ENCODE measurements around the gene TBX18. TPM values are rescaled to one million over a fixed set of nuclear protein-coding genes. Genes with fewer than 3 reads are reported as not detected.

The TBX18 gene
- total RNA-seq, 2 experiments from 2014 or later = not detected

DNA sequence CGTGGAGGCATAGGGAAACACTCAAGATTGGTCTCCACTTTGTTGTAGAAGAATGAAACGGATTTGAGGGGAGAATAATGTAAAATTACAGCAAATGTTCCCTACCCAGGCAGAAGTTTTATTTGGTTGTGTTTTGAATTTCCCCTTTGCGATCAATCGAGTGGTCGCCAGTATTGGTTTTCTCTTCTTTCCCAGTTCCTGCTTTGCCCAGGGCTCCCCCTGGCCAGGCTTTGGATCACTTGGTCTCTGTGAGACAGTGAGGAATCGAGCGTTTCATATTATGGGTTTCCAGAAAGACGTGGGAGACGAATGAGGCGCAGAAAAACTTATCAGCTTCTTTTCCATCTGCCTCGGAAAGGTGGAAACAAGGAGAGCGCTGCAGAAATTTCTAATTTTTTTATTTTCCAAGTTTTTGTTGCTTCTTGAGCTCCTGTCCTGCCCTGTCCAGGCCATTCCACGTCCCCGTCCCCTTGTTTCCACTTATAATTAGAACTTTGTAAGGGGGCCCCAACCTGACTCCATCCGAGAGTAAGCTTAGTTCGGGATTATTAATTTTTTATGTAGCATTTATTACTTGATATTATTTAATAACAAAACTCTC, 7.5 kb upstream of the TBX18 start:
- POLR2A ChIA-PET = no interaction called here
- CTCF ChIA-PET (ENCODE audit: unreplicated experiment) = no interaction called here
- no TSS peak for BruUV-seq (replicated peaks)

DNA sequence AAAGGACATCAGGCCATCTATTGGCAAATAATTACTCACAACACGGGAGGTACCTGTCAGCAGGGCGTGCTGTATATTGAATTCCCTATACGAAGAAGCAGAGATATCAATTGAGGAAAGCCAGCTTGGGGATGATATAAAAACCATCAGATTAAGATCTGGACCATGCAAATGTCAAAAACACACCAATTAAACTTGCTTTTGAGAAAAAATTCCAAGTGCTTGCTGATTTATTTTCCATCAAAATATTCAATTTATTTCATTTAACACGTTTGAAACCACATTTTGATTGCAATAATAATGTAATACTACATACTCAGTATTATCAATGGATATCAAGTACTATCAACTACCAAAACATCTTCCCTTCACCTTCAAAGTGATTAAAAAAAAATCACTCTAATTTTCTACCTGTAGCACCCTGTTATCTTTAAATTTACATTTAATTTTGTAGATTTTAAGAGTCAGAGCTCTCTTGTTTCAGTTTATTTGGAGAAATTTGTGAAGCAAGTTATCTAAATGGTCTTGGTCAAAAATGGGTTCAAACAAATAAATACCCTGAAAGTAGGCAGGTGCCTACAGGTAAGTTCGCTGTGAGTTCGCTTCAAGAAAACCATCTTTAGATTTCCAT, 6.8 kb upstream of the TBX18 start:
- Histone ChIP-seq H3K79me2 (ENCODE audit: insufficient read depth, low read depth, low read length) (no peaks in the 10 kb centered on the region), H4K20me1 (ENCODE audit: insufficient read depth, low read length) (no peaks in the 10 kb centered on the region), H3K9me2 (ENCODE audit: insufficient read depth, low read length) (no peaks in the 10 kb centered on the region), H3K36me3 (ENCODE audit: insufficient read depth, low read length) (no peaks in the 10 kb centered on the region), H3K9me3 (ENCODE audit: low read length) (no peaks in the 10 kb centered on the region), H3K4me3 (ENCODE audit: low read depth, low read length, poor library complexity, severe bottlenecking) (no peak overlapping the region), H2AFZ (ENCODE audit: low read length) (no peak overlapping the region), H3K4me2 (ENCODE audit: low read length) (no peak overlapping the region), H3K4me1 (ENCODE audit: insufficient read depth, low read length, poor library complexity, severe bottlenecking) (no peaks in the 10 kb centered on the region), H3K27ac (ENCODE audit: low read depth, low read length, poor library complexity, severe bottlenecking) (no peak overlapping the region)
- no TSS peak for BruUV-seq (replicated peaks)
- CTCF ChIA-PET (ENCODE audit: unreplicated experiment) = no interaction called here
- DNase-seq (ENCODE audit: low spot score) = no peak
- POLR2A ChIA-PET = no interaction called here
- TF ChIP-seq, protein P1, sequence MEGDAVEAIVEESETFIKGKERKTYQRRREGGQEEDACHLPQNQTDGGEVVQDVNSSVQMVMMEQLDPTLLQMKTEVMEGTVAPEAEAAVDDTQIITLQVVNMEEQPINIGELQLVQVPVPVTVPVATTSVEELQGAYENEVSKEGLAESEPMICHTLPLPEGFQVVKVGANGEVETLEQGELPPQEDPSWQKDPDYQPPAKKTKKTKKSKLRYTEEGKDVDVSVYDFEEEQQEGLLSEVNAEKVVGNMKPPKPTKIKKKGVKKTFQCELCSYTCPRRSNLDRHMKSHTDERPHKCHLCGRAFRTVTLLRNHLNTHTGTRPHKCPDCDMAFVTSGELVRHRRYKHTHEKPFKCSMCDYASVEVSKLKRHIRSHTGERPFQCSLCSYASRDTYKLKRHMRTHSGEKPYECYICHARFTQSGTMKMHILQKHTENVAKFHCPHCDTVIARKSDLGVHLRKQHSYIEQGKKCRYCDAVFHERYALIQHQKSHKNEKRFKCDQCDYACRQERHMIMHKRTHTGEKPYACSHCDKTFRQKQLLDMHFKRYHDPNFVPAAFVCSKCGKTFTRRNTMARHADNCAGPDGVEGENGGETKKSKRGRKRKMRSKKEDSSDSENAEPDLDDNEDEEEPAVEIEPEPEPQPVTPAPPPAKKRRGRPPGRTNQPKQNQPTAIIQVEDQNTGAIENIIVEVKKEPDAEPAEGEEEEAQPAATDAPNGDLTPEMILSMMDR (conservative IDR thresholded peaks at IDR 0.05; ENCODE audit: low read length) = no peak
- no peak for TF ChIP-seq EZH2phosphoT487 (IDR thresholded peaks at IDR 0.05; ENCODE audit: borderline replicate concordance, low read depth, low read length)
- intact Hi-C loops (cut with micrococcal nuclease; ENCODE audit: unreplicated experiment) = no loop called here

More for the DNA sequence above, 7.5 kb upstream of the TBX18 start:
- H2AFZ ChIP-seq (ENCODE audit: low read length) = no peak overlapping the region
- no peaks in the 10 kb centered on the region for H4K20me1 ChIP-seq (ENCODE audit: insufficient read depth, low read length)
- no peak overlapping the region for H3K4me3 ChIP-seq (ENCODE audit: low read depth, low read length, poor library complexity, severe bottlenecking)
- H3K9me3 ChIP-seq (ENCODE audit: low read length) = no peaks in the 10 kb centered on the region
- no peaks in the 10 kb centered on the region for H3K4me1 ChIP-seq (ENCODE audit: insufficient read depth, low read length, poor library complexity, severe bottlenecking)
- no peak overlapping the region for H3K4me2 ChIP-seq (ENCODE audit: low read length)
- TF ChIP-seq, protein P1 (conservative IDR thresholded peaks at IDR 0.05; ENCODE audit: low read length) = no peak
- TF ChIP-seq EZH2phosphoT487 (IDR thresholded peaks at IDR 0.05; ENCODE audit: borderline replicate concordance, low read depth, low read length) = no peak
- no peaks in the 10 kb centered on the region for H3K9me2 ChIP-seq (ENCODE audit: insufficient read depth, low read length)
- no peaks in the 10 kb centered on the region for H3K36me3 ChIP-seq (ENCODE audit: insufficient read depth, low read length)
- H3K79me2 ChIP-seq (ENCODE audit: insufficient read depth, low read depth, low read length) = no peaks in the 10 kb centered on the region
- H3K27ac ChIP-seq (ENCODE audit: low read depth, low read length, poor library complexity, severe bottlenecking) = no peak overlapping the region
- intact Hi-C loops (cut with micrococcal nuclease; ENCODE audit: unreplicated experiment) = no loop called here
- no peak for DNase-seq (ENCODE audit: low spot score)

DNA sequence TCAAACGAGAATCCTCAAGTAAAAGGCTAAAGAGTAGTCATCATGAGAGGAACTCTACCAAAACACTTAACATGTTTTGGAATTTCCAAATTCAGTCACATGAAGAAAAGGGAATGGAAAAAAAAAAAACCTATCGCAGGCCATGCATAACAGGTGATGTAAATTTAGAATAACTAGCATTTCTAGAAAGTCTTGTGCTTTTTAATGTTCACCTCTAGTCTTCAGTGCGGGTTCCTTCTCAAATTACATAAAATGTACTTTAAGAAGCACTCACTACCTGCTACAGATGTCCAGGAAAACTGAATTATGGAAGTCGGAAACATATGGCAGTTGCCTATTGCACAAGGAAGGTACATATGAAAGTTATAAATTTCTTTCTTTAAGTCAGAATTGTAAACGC, 6.1 kb upstream of the TBX18 start:
- ChIA-PET POLR2A (interaction anchor here (0.6 kb wide), 1 partner anchor 69 kb away, joined by 4 read pairs; no protein-coding TSS in a partner anchor), CTCF (ENCODE audit: unreplicated experiment) (no interaction called here)
- no peak for DNase-seq (ENCODE audit: low spot score)
- Histone ChIP-seq H3K4me2 (ENCODE audit: low read length) (no peak overlapping the region), H3K4me1 (ENCODE audit: insufficient read depth, low read length, poor library complexity, severe bottlenecking) (no peaks in the 10 kb centered on the region), H3K9me2 (ENCODE audit: insufficient read depth, low read length) (no peaks in the 10 kb centered on the region), H2AFZ (ENCODE audit: low read length) (no peak overlapping the region), H3K27ac (ENCODE audit: low read depth, low read length, poor library complexity, severe bottlenecking) (no peak overlapping the region), H3K79me2 (ENCODE audit: insufficient read depth, low read depth, low read length) (no peaks in the 10 kb centered on the region), H3K4me3 (ENCODE audit: low read depth, low read length, poor library complexity, severe bottlenecking) (no peak overlapping the region), H3K9me3 (ENCODE audit: low read length) (no peaks in the 10 kb centered on the region), H3K36me3 (ENCODE audit: insufficient read depth, low read length) (no peaks in the 10 kb centered on the region), H4K20me1 (ENCODE audit: insufficient read depth, low read length) (no peaks in the 10 kb centered on the region)
- no TSS peak for BruUV-seq (replicated peaks)
- no peak for TF ChIP-seq EZH2phosphoT487 (IDR thresholded peaks at IDR 0.05; ENCODE audit: borderline replicate concordance, low read depth, low read length)
- TF ChIP-seq, protein P1 (conservative IDR thresholded peaks at IDR 0.05; ENCODE audit: low read length) = no peak
- intact Hi-C loops (cut with micrococcal nuclease; ENCODE audit: unreplicated experiment) = no loop called here
